GM21786 (cell line): ENCODE data around the gene COMT.
"Not testable (repeated sequence)": the region's sequence is repeated elsewhere in the genome, so short reads cannot be mapped to it uniquely, and the experiment has no call there.

ENCODE experiments used
- ATAC-seq: cut with Tn5 transposase; IDR thresholded peaks from one replicate; pipeline ENCODE4 v1.9.1; 2021; ENCODE audit not compliant: unreplicated experiment

The COMT gene

GRCh38 chr22:19941365-19942082, at the start of gene COMT, which contains the start of gene TXNRD2:
COMT (plus strand) TSS chr22:19941772; CDS start chr22:19962527, 20,755 bp downstream.
TXNRD2 (minus strand) TSS chr22:19941818; CDS start chr22:19941803, 15 bp downstream.
- no peak for ATAC-seq

DNA sequence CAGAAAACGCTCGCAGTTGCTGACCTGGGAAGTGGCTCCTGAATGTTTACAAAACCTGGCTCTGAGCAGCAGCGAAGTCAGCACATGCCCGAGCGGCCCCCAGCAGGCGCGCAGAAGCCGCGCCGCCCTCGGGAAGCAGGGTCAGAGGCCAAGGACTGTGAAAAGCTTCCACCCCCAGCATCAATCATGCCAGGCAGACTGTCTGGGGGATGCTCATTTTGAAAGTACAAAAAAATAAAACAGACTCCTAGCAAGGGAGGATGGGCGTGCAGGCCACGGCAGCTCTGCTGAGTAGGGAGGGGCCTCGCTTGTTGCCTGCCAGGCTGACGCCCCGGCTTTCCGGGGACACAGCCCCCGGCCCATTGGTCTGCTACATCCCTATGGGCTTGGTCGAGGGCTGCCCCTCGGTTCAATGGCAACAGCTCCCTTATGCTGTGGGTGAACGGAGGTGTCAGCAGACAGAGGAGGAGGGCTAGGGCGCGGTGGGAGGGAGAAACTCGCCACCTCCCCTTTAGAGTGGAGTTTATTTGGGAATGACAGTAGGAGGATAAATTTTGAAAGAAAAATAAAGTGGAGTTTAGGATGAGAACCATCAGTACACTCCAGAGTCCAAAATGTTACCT, 49.2 kb upstream of the COMT start:
- ATAC-seq = no peak

GRCh38 chr22:19892925-19893324, 48.6 kb upstream of the COMT start:
- no peak for ATAC-seq

DNA sequence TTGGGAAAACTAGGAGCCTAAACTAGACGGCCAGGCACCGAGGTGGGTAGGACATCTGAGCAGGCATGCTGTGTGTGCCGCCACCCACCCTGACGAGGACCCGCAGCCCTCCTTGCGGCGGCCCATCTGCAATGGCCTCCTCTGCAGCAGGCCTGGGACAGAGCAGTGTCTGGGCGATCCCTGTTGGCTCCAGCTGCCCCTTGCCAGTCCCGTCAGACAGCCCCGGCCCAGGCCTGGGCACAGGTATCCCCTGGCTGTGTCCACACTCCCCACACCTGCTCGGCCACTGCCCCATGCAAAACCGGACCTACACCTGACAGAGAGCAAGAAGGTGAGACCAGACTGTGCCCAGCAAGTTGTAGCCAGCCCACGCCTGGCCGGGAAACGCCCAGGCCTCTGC, 48.2 kb upstream of the COMT start:
- no peak for ATAC-seq

GRCh38 chr22:19895160-19895849, 46.3 kb upstream of the COMT start:
- no peak for ATAC-seq

- no peak for ATAC-seq
Observed at GRCh38 chr22:19896665-19897355, 44.8 kb upstream of the COMT start.

- ATAC-seq = no peak
Observed at GRCh38 chr22:19897726-19898125, 43.8 kb upstream of the COMT start.

DNA sequence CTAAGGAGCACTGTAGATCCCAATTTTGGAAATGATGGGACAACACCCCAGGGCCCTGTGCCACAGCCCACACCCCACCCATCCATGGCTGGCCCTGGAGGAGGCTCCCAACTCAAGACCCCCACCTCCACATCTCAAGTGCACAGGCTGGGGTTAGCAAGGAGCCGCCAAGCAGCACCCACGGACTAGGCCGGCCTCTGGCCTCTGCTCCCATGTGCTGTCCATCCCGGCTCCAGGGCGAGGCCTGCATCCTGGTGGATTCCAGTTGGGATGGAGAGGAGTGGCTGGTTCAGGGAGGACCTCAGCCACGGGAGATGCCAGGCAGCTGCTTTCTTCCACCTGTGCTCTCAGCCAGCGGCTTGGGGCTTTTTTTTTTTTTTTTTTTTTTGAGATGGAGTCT, 43.4 kb upstream of the COMT start:
- no peak for ATAC-seq

DNA sequence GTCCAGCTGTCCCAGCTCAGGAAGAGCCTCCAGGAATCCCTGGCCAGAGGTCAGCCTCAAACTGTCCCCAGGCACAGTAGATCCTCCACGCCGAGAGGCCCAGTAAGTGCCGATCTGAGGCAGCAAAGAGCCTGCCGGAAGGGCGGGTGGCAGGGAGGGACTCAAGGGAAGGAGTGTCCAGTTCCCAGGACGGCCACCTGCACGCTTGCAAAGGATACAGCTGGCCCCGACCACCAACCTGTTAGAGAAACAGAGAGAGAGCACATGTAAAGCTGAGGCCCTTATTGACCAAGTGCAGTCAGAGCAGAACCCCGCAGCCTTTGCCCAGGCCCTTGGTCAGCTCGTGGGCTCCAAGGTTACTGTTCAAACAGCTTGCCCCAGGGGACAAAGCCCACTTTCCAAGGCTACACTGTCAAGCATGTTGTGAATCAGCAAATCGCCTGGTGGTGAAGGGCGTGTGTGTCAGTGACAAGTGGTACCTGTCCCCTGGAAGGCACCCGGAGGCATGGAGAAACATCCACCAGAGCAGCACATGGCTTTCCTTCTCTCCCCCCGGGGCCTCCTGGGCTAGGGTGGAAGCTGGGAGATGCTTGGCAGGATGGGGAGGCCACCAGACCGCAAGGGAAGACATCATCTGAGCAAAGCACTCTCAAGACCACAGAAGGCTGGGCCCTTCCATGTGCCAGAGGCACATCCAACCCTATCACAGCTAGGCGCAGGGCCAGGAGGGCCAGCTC, 42.6 kb upstream of the COMT start:
- no peak for ATAC-seq

- no peak for ATAC-seq
Observed at GRCh38 chr22:19900707-19901436, 40.7 kb upstream of the COMT start.

DNA sequence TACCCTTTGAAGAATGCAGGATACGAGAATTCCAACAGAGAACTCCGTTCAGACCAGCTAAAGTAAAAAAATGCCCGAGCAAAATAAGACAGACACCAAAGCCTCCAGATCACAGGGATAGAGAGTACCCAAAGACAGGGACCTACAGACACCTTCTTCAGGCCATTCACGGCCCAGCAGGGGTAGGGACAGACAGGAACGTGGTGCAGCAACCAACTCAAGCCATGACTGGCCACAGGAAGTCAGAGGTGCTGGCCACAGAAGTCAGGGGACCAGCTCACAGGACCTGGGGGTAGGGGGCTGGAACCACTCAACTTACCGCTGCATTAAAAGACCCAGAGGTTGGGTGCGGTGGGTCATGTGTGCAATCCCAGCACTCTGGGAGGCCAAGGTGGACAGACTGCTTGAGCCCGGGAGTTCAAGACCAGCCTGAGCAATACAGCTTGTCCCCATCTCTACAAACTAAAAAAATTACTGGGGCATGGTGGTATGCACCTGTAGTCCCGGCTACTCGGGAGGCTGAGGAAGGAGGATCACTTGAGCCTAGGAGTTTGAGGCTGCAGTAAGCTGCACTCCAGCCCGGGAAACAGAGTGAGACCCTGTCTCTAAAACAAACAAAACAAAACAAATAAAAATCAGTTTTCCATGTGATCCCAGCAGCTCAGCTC, 39.9 kb upstream of the COMT start:
- no peak for ATAC-seq

- ATAC-seq = no peak
Observed at GRCh38 chr22:19902245-19902715, 39.3 kb upstream of the COMT start.

DNA sequence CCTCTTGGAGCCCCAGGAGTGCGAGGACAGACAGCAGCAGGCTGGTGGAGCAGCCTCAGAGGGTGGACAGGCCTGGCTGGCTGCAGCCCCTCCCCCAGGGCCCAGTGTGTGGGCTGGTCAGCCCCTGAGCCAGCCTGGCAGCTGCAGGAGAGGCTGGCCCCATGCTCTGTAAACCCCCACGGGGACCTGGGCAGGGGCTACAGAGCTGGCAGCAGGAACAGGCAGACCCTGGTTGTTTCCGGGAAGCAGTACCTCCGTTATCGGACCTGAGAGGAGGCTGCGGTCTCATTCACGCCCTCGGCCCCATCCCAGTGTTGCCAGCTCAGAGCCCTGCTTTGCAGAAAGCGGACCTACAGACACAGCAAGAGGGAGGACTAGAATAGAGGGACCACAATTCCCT, 38.5 kb upstream of the COMT start:
- ATAC-seq = no peak

DNA sequence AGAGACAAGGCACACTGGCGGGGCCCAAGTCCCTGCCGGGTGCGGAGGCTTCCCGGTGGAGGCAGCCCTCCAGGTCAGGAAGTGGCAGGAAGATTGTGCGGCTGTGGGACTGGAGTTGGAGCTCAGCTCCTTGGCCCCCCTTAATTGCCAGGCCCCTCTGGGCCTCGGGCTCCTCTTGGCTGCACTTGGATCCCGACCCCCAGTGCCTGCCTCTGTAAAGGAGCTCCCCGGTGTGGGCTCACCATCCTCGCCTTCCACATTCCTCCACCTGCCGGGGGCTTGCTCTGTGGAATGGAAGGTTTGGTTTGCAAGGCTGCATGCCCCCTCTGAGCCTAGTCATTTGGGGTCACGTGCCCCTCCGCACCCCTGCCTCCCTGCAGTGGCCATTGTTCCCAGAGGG, 38.1 kb upstream of the COMT start:
- no peak for ATAC-seq

DNA sequence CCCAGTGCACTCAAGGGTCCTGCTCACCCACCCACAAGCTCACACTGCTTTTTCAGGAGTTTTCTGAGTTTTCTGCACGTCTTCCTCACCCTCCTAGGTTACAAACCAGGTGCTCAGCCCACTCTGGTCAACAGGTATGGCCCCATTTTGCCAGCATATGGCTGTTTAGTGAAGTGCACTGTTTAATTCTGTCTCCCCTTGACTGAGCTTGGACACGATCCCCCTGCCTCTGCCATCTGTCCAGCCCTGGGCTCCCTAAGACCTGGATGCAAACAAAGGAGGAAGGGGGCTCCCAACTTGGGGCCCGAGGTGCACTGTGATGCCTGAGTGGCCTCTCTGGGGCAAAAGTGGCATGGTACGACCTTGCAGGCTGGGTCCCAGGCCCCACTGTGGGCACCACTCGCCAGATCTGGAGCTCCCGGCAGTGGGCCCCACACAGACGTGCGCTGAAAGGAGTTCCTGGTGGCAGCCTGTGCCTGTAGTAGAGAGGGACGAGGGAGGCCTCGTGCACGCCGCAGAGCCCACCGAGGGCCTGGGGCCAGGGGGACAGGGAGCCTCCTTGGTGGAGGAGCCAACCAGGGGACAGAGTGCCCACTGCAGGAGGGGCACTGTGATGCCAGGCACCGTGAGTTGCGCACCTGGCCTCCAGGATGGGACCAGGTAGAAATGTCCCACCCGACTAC, 37.3 kb upstream of the COMT start:
- no peak for ATAC-seq

GRCh38 chr22:19904935-19905334, 36.6 kb upstream of the COMT start:
- ATAC-seq = no peak

DNA sequence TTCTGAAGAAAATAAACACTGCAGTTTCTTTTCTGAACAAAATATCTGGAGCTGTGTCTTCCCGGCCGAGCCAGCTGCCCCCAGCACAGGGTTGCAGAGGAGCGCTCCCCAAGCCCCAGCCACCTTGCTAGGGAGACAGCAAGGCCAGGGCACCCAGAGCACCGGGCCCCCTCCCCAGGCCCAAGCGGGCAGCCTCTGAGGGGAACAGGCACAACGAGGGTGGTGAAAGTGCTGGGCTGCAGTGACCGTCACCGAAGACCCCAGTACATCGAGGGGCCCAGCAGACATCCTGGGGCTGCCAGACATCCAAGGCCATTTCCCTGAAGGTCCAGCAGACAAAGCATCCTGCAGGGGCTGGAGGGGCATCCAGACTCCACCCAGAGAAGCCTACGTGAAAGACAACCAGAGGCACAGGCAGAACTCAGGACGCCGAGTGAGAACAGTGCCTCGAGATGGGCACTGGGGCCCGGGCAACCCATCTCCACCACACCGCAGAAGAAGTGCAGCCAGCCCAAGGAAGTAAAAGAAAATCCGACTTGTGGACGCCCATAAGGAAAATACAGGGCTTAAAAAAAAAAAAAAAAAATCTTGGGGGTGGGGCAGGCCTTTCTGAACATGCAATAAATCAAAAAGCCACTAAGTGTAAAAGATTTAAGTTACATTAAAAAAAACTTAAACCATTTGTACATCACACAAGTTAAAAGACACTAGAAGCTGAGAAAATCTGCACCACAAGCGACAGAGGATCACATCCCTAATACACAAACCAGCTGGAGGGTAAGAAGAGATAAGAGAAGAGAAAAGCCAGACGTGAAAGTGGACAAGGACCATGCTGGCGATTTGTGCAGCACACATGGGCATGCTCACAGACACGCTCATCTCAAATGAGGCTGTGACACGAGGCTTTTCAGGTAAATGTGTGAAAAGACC, 36.0 kb upstream of the COMT start:
- ATAC-seq = no peak

DNA sequence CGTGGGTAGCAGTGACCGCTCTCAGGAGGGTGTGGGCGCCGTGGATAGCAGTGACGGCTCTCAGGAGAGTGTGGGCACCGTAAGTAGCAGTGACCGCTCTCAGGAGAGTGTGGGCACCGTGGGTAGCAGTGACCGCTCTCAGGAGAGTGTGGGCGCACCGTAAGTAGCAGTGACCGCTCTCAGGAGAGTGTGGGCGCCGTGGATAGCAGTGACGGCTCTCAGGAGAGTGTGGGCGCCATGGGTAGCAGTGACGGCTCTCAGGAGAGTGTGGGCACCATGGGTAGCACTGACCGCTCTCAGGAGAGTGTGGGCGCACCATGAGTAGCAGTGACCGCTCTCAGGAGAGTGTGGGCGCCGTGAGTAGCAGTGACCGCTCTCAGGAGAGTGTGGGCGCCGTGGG, 34.7 kb upstream of the COMT start:
- ATAC-seq = not testable (repeated sequence)
